GM12801 (cell line): ENCODE measurements around the gene RTP5.

Source experiments
- CTCF ChIP-seq: IDR thresholded peaks from one replicate; pipeline ENCODE4 v1.5.1; 2011; ENCODE audit warnings: control low read depth; ENCODE audit not compliant: insufficient read length; ENCODE audit errors: extremely low read depth

Gene RTP5

DNA sequence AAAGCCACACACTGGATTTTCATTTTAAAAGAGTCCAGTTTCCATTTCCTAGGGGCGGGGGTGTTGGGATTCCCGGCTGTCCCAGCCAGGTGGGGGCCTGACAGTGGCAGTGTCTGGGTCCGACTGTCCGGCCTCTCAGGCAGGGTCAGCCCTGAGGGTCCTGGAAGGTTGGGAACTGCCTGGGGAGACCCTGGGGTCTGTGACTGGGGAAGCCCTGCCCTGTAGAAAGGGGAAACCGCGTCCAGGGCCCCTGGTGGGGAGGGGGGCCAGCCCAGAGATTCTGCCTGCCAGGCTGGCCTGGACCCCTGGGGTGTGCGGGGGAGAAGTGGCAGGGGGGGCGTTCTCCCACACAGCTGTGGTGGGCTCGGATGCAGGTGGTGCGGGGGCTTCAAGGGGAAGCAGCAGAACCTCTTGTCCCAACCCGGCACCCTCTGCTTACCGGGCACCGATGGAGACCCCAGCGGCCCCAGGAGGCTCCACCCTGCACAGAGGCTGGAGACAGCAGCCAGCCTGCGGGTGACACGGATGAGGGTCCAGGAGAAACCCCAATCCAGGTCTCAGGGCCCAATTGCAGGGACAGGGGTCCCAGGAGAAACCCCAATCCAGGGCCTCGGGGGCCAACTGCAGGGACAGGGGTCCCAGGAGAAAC is 4.9 kb downstream of the RTP5 start:
- no peak for TF ChIP-seq CTCF

- TF ChIP-seq CTCF: no peak
Measured at GRCh38 chr2:241876528-241877196, 7.1 kb downstream of the RTP5 start.

DNA sequence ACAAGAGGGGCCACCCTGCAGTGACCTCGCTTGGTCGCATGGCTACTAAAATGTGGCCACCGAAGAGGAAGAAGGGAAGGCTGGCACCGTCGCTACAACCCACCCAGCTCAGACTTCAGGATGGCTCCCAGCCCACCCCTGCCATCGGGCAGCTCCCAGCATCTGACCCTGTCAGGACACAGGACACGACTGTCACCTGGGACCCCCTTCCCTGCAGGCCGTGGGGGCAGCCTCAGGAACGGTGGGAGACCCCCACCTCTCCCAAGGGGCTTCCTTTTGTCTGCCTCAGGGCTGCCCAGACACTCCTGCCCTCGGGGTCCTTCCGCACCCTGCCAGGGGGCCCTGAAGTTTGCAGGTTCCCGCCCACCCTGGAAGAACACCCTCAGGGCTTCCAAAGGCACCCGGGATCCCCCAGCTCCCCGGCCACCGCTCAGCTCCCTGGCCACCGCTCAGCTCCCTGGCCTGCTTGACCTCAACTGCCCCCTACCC is 7.7 kb downstream of the RTP5 start:
- no peak for TF ChIP-seq CTCF

- no peak for TF ChIP-seq CTCF
Measured at GRCh38 chr2:241877989-241878970, 8.8 kb downstream of the RTP5 start.

DNA sequence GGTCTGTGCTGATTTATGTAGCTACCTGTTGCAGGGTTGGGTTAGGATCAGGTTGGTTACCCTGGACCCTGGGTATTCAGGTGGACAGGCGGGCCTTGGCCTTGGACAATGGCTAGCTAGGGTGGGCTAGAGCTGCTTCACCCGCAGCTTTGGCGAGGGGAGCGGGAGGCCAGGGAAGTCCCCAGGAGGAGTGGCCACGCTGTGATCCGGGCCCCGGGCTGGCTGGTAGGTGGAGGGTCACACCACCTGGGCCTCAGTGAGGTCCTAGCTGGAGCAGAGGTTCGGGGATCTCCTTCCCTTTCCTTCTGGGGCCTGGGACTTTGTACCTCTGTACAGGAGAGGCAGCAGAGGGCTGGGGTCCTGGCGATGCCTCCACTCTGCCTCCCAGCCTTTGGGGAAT is 9.8 kb downstream of the RTP5 start:
- no peak for TF ChIP-seq CTCF

DNA sequence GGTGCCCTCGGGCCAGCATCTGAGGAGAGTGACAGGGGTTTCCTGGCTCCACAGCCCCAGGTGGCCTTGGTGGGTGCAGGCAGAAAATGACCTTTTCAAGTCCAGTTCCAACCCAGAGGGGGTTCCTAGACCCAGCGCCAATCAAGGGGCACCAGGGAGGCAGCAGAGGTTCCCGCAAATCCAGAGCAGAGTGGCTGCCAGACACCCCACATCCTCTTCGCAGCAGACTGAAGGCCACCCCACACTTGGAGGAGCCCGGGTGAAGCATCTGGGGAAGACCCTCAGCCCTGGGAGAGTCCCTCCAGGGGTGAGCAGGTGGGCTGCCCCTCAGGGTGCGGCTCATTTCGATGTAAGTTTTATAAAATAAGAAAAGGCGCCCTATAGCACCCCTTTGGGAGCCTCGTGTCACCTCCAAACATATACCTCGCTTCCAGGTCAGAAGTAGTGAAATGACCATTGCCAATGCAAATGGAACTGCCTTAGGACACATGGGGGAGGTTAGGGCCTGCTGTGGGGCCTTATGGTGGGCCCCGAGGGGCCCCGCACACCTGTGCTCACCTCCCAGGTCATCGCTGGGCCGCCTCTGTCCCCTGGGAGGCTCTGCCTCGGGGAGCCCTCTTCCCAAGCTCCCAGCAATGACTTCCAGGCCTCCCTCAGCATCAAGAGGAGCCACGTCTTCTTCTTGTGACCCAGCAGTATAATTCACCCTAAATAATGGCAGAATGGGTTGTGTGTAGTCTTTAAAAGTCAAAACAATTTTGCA is 11.0 kb downstream of the RTP5 start:
- TF ChIP-seq CTCF: no peak
